Activated B cell treated with CpG ODN at 0.5 μM for 24 hours (primary cell): Measurements from ENCODE around the gene OR6B1. TPM values are rescaled to one million over a fixed set of nuclear protein-coding genes. Genes with fewer than 3 reads are reported as not detected.

Experiments
- ATAC-seq: fragments of 200-7000 bp; cut with Tn5 transposase; one replicate; pipeline ENCODE4 v1.10.0; 2021; ENCODE audit warnings: low read depth, mild to moderate bottlenecking, moderate library complexity
- CTCF ChIA-PET: fragments of 350-600 bp; sonication (Branson Sonifier 250); formaldehyde crosslinking; loops from one replicate; lab custom pipeline; 2021; ENCODE audit warnings: antibody characterized with exemption; lab: Charles Lee
- POLR2A ChIA-PET: fragments of 350-600 bp; sonication (Branson Sonifier 250); formaldehyde crosslinking; loops from one replicate; lab custom pipeline; 2021; ENCODE audit warnings: antibody characterized with exemption; lab: Charles Lee
- DNase-seq: peaks from one replicate; pipeline ENCODE4 v3.0.0; 2022
- H3K27ac Mint-ChIP-seq: one replicate; pipeline ENCODE4 v1.8.0; 2020; ENCODE audit warnings: mixed read lengths
- H3K27me3 Mint-ChIP-seq: one replicate; pipeline ENCODE4 v1.8.0; 2021; ENCODE audit warnings: mixed read lengths
- H3K36me3 Mint-ChIP-seq: one replicate; pipeline ENCODE4 v1.8.0; 2021; ENCODE audit warnings: low read depth, mixed read lengths
- H3K4me1 Mint-ChIP-seq: one replicate; pipeline ENCODE4 v1.8.0; 2021; ENCODE audit warnings: mixed read lengths
- H3K4me3 Mint-ChIP-seq: one replicate; pipeline ENCODE4 v1.8.0; 2020; ENCODE audit warnings: mild to moderate bottlenecking, mixed read lengths
- H3K9me3 Mint-ChIP-seq: one replicate; pipeline ENCODE4 v1.8.0; 2020; ENCODE audit warnings: mixed read lengths
- intact Hi-C: fragments of 100-400 bp; cut with micrococcal nuclease; formaldehyde crosslinking; loops from one replicate; pipeline ENCODE4 v1.15.1; 2024
- total RNA-seq: library from RNA; stranded (reverse); gene quantifications from 2 replicates; pipeline ENCODE4 v1.2.3, GENCODE V29; 2022
- TF ChIP-seq, protein P1 (sequence below): fragments of 200-600 bp; IDR thresholded peaks from one replicate; pipeline ENCODE4 v1.8.0; 2022; ENCODE audit warnings: antibody characterized with exemption, mild to moderate bottlenecking

OR6B1 gene
- total RNA-seq, 1 donor from 2014 or later: not detected

DNA sequence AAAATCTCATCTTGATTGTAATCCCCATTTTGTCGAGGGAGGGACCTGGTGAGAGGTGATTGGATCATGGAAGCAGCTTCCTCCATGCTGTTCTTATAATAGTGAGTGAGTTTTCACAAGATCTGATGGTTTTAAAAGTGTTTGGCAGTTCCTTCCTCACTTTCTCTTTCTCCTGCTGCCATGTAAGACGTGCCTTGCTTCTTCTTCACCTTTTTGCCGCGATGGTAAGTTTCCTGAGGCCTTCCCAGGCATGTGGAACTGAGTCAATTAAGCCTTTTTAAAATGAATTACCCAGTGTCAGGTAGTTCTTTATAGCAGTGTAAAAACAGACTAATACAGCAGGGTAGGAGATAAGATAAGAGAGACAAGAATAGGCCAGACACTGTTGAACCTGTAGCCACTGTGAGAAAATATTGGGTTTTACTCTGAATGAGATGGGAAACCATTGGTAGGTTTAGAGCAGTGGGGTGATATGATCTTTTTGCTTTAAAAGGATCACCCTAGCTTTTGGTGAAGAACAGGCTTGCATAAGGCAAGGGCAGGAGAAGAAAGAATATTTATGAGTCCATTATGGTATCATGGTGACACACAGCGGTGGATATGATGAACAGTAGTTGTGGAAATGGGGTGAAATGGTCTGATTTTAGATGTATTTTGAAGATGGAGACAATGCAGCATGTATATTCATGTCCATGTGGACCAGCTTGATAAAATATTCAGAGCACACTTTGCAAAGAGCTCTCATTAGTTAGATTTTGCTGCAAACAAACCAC is 11.5 kb downstream of the OR6B1 start:
- no peaks in the 10 kb centered on the region for H3K4me1 Mint-ChIP-seq
- H3K36me3 Mint-ChIP-seq: no peaks in the 10 kb centered on the region
- ChIA-PET POLR2A (no interaction called here), CTCF (no interaction called here)
- ATAC-seq (no peak), DNase-seq (no peak)
- H3K27ac Mint-ChIP-seq: no peak overlapping the region
- H3K4me3 Mint-ChIP-seq: no peak overlapping the region
- TF ChIP-seq, protein P1, sequence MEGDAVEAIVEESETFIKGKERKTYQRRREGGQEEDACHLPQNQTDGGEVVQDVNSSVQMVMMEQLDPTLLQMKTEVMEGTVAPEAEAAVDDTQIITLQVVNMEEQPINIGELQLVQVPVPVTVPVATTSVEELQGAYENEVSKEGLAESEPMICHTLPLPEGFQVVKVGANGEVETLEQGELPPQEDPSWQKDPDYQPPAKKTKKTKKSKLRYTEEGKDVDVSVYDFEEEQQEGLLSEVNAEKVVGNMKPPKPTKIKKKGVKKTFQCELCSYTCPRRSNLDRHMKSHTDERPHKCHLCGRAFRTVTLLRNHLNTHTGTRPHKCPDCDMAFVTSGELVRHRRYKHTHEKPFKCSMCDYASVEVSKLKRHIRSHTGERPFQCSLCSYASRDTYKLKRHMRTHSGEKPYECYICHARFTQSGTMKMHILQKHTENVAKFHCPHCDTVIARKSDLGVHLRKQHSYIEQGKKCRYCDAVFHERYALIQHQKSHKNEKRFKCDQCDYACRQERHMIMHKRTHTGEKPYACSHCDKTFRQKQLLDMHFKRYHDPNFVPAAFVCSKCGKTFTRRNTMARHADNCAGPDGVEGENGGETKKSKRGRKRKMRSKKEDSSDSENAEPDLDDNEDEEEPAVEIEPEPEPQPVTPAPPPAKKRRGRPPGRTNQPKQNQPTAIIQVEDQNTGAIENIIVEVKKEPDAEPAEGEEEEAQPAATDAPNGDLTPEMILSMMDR: no peak
- intact Hi-C loops: no loop called here
- H3K27me3 Mint-ChIP-seq: peaks cover 4% of the 10 kb centered on the region
- peaks cover 22% of the 10 kb centered on the region for H3K9me3 Mint-ChIP-seq

DNA sequence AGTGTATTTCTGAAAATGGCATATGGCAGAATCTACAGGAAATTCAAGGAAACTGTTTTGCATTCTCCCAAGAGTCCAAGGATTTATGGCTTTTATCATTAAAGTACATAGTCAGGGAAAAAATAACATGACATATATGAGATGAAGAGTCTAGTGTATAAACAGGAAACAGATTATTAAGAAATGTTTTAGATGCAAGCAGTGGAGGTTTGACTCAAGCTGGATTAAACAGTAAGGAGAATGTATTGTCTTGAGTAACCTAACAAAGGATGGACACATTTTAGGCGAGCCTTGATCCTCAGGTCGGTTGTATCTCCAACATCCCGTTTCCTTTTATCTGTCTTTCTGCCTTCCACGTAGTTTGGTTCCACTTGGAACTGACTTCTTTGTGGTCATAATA is 17.9 kb downstream of the OR6B1 start:
- no peak for DNase-seq
- ChIA-PET CTCF (no interaction called here), POLR2A (no interaction called here)
- no peaks in the 10 kb centered on the region for H3K36me3 Mint-ChIP-seq
- TF ChIP-seq, protein P1: no peak
- no peaks in the 10 kb centered on the region for H3K9me3 Mint-ChIP-seq
- no peak for ATAC-seq
- no peak overlapping the region for H3K27ac Mint-ChIP-seq
- H3K4me1 Mint-ChIP-seq: no peaks in the 10 kb centered on the region
- intact Hi-C loops: no loop called here
- H3K27me3 Mint-ChIP-seq: no peaks in the 10 kb centered on the region
- no peak overlapping the region for H3K4me3 Mint-ChIP-seq

DNA sequence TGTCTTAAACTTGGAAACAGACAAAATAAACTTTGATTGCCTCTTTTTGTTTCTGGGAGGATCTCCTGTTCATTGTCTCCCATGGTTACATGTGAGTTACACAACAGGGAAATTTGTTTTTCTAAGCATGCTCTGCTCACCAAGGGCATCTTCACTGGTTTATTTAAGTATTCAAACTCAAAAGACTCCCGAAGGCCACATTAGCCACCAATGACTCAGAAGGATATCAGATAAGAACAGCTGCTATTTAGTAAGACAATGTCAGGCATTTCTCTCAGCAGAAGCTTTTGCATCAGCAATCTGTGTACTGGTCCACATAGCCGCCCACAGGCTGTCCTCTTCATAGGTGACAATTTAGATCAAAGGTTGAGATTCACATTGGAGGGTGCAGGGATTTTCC is 19.3 kb downstream of the OR6B1 start:
- H3K4me1 Mint-ChIP-seq: no peaks in the 10 kb centered on the region
- ATAC-seq (no peak), DNase-seq (no peak)
- no peak overlapping the region for H3K27ac Mint-ChIP-seq
- no peaks in the 10 kb centered on the region for H3K36me3 Mint-ChIP-seq
- no peak overlapping the region for H3K4me3 Mint-ChIP-seq
- TF ChIP-seq, protein P1: no peak
- no peaks in the 10 kb centered on the region for H3K27me3 Mint-ChIP-seq
- ChIA-PET POLR2A (no interaction called here), CTCF (no interaction called here)
- intact Hi-C loops: no loop called here
- no peaks in the 10 kb centered on the region for H3K9me3 Mint-ChIP-seq

DNA sequence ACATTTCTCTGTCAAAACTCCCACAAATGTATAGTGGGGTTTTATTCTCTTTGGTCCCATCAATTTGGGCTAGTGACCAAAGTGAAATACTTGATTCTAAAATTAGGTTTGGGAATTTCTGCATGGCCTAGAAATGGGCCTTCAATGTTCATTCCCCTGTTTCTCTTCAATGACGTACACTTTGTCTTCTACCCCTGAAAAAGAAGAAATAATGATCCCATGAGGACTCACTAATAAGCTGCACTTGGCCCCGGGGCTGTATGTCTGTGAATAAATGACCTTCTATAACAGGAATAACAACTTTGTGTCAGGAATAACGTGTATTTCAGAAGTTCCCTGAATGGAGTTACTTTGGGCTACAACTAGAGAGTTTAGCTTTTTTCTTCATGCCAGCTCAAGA is 20.2 kb downstream of the OR6B1 start:
- CTCF ChIA-PET: no interaction called here
- TF ChIP-seq, protein P1: no peak
- DNase-seq (no peak), ATAC-seq (no peak)
- POLR2A ChIA-PET: no interaction called here
- Mint-ChIP-seq H3K27ac (no peak overlapping the region), H3K4me3 (no peak overlapping the region), H3K9me3 (no peaks in the 10 kb centered on the region), H3K27me3 (no peaks in the 10 kb centered on the region), H3K4me1 (no peaks in the 10 kb centered on the region), H3K36me3 (no peaks in the 10 kb centered on the region)
- intact Hi-C loops: no loop called here

DNA sequence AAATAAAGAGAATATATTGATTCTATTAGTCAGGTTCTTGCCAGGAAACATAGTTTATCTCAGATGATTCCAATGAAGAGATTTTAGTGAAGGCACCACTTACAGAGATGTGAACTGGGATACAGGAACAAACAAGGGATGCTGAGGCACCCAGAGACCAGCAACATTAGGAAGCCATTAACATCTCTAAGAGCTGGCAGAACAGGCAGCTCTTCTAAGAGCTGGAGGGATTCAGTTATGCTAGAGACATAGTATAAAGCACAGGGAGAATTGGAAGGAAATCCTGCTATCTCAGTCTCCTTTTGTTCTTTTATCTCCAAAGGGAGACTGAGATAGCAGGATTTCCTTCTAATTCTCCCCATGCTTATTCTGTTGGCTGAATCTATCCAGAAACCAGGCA is 22.0 kb downstream of the OR6B1 start:
- TF ChIP-seq, protein P1: no peak
- ChIA-PET CTCF (no interaction called here), POLR2A (no interaction called here)
- Mint-ChIP-seq H3K36me3 (no peaks in the 10 kb centered on the region), H3K4me1 (no peaks in the 10 kb centered on the region), H3K9me3 (no peaks in the 10 kb centered on the region), H3K27me3 (no peaks in the 10 kb centered on the region), H3K27ac (no peak overlapping the region), H3K4me3 (no peak overlapping the region)
- intact Hi-C loops: no loop called here
- ATAC-seq: no peak
- no peak for DNase-seq
